ENCODE data around the gene IGSF5.

Gene IGSF5

DNA sequence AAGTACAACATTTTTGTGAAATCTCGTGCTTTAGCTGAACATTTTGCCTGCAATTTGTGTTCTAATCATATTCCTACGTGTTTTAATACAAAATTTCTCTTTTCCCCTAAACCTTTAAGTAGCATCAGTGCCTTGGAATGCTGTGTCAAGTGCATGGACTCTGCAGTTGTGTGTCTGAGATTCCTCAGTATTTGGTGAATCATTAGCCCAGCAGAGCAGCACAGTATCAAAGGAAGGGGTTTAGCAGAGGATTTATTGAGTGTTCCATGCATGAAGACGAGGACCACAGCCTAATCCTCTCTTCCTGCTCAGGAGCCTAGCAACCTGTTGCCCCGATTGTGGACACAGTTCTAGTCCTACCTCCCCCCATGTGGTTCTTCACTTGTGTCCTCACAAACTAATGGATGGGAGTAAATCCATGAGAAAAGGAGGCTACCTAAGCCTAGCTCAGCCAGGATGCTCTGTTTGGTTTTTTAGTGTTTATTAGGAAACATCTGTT is 92.9 kb downstream of the IGSF5 start:
- no peak for DNase-seq

DNA sequence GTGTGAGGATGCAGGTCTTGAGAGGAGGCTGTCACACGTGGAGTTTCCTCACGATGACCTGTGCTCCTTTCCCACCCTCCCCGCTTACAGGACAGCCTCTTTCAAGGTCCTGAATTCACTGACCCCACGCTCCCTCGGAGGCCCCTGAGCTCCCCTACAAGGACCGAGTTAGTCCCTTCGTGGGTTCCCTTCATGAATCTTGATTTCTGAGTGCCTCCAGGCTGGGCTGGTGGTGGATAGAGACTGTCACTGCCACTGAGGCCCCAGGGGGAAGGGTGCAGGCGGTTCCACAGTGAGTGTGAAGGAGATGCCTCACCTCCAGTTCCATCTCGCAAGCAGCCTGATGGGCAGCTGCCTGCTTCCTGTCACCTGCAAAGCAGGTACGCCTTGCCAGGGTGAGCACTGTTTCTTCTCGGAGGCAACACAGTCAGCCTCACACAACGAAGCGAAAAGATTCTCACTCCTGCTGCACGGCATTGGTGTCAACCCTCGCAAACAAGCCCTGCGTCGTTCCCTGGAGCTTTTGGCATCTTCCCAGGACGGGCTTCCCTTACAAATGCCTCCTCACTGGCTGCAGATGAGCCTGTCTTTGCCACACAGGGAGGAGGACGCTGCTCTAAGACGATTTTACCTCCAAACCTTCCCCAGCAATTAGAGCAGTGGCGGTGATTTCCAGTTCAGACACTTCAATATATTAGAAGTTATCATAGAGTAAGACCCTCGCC is 95.6 kb downstream of the IGSF5 start:
- DNase-seq: no peak

DNA sequence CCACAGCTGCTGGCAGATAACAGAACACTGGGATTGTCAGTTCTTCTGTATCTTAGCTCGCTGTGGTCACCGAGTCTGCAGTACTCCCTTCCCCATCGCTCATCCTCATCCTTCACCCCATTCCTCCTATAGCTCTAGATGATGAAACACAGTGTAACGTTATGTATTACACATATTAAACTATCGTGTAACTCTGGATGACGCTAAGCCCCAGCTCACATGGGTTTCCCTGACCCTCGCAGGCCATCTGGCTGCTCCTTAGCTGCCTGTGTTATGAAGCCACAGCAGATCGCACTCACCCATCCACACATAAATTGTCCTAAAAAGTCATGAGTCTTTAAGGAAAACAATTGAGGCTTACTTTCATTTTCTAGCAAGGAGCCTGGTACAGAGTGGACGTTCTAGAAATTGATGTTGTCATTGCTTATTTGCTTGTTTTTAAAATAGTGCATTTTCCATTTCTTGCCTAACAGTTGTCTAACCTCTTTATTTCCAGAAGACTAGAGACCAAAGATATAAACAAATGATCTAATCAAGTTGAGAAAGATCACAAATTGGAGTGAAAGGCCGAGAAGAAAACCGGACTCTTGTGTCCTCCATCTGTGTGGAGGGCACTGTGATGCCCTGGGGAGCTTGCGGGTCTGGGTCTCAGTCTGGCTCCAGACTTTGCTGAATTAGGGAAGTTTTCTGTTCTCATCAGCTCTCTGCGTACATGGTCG is 97.9 kb downstream of the IGSF5 start:
- DNase-seq: no peak

DNA sequence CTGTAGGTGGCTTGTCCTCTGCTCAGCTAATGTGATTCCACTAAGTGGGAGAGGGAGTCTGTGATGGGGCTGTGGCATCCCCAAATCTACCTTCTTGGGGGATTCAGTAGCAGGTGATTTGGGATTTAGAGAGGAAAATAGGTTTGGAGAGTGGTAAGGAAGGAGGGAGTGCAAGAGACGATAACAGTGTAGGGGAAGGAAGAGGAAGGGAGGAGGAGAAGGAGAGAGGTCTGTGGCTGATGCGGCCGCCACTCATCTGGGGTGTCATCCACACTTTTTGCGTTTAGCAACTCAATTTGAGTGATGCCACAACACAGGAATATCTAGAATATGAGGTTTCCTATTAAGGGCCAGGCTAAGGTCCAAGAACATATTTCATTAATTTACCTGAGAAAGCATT is 98.5 kb downstream of the IGSF5 start:
- DNase-seq: no peak

DNA sequence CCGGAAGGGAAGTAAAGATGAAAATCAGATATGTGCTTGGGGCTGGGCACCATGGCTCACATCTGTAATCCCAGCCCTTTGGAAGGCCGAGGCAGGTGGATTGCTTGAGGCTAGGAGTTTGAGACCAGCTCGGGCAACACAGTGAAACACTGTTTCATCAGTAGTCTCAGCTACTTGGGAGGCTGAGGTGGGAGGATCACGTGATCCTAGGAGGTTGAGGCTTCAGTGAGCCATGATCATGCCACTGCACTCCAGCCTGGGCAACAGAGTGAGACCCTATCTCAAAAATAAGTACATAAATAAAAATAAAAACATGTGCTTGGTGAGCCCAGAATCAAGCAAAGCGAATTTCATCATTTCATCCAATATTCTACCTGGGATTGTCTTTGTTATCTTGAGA is 98.9 kb downstream of the IGSF5 start:
- no peak for DNase-seq

DNA sequence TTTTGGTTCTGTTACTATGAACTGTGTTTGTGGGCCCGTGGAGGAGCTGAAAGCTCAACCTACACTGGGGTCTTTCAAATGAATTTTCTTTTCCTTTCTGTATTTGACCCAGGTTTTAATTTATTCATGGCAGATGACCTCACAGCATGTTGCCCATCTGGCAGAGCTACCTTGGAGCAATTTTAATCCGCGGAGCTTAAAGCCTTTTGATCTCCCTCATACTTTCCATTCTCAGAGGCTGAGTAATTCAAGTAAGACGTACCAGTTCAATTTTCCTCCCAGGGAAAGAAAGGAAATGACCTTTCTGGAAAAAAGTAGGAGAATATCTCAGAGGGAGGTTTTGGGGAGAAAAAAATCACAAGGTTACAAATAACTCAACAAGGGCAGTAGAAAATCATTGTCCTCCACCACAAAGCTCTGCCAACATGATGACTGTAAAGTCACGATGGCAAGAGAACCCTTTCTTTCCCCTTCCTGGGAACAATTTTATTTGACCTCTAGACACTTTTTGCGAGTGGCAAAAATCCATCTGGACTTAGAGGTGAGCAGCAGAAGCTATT is 100.7 kb downstream of the IGSF5 start:
- DNase-seq: no peak

DNA sequence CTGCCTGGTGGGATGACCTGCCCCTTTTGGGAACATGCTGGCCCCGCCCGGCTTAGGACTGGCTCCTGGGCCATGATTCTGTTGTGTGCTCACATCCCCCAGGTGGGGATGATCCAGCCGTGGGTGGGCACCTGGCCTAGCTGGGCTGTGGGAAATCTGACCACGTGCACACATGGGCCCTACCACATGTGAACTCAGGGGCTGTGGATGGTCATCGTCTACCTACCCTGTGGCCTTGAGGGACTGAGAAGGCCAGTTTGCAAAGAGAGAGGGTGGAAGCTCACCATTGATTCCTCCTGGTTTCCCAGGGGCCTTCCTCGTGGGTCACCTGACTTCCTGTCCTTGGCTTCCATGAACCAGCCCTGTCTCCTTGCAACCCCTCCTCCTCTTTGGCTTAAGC is 102.9 kb downstream of the IGSF5 start:
- DNase-seq: no peak

DNA sequence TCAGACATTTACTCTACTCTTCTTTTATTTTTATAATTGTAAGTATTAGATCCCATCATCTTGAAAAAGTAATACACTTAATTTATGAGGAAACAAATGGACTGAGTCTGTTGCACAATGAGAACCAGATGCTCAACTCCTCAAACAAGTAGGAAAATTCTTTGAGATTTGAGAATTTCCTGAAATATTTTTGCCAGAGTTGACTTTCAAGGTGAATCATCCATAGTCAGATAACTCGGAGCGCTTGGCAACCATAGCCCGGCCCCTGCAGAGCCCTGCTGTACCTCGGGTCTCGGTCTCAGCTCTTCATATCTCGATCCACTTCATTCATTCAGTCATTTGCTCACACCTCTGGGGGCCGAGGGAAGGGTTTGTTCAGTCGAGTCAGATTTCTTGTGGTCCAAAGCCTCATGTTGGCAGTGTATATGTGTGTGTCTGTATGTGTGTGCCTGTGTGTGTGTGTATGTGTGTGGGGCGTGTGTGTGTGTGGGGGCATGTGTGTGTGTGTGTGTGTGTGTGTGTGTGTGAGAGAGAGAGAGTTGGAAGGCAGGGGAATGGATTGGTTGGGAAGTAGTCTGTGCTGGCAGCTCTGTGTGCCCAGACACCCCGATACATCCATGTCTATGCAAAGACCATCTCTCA is 104.2 kb downstream of the IGSF5 start:
- DNase-seq: no peak

DNA sequence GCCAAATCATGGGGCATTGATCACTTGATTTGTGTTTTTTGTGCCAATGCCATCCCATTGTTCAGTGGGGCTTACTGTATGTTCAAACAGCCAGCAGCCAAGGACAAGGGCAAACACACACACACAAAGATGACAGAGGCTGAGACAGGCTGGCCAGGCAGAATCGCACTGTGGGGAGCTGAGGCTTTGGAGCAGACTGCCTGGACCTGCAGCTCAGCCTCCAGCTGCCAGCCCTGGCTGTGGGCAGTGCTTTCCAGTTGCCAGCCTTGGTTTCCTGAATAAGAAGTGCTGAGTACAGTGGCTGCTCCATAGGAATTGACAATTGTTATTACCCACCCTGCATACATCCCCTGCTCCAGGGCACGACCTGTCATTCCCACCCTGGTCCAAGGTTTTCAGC is 105.3 kb downstream of the IGSF5 start:
- no peak for DNase-seq

DNA sequence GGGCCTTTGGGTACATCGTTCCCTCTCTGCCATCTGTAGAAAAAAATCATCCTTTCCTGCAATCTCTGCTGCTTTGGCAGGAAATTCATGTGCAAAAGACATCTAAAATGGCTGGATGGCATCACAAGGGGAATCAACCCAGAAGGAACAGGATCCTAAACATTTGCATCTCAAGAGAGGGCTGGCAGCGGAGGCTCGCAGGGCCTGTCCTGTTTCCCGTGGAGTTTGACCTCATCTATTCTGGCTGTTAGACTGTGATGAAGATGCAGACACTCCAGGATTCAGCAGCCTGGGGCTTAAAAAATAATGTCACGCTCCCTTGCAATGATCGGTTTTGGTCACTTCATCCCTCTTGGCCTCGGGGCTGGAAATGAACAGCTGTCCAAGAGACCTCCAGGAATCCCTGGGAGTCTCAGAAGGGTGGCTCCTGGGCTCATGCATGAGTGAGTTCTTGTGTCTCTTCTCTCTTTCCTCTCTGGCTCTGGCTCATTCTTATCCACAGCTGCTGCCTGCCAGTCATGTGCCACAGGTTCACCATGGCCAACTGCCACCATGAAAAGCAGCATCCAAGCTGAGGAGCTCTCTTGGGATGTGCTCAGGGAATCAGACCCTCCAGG is 106.1 kb downstream of the IGSF5 start:
- no peak for DNase-seq
